GM12878 (cell line): ENCODE measurements around the gene ADAMTS17. TPM values are rescaled to one million over a fixed set of nuclear protein-coding genes. Genes with fewer than 3 reads are reported as not detected.

ENCODE experiments used
- ATAC-seq: fragments of 200-7000 bp; cut with Tn5 transposase; 3 replicates; pipeline ENCODE4 v1.9.1; 2020; ENCODE audit warnings: mild to moderate bottlenecking, moderate library complexity
- BruUV-seq: library from RNA; stranded (reverse); fragments of 400-500 nt; replicated peaks from 2 replicates; lab custom pipeline; 2021; lab: Mats Ljungman, UMichigan
- CTCF ChIA-PET: fragments of 300-600 bp; sonication (Branson Sonifier 250); formaldehyde crosslinking; extraction: SDS; loops from one replicate; lab custom pipeline; 2021; ENCODE audit warnings: inconsistent platforms; lab: Yijun Ruan, JAX
- POLR2A ChIA-PET: fragments of 350-600 bp; formaldehyde crosslinking; extraction: SDS; loops from one replicate; lab custom pipeline; 2021; ENCODE audit warnings: inconsistent platforms; lab: Charles Lee
- RAD21 ChIA-PET: fragments of 300-600 bp; sonication (Branson Sonifier 250); formaldehyde crosslinking; loops from one replicate; lab custom pipeline; 2023; ENCODE audit warnings: antibody characterized with exemption; ENCODE audit not compliant: unreplicated experiment; lab: Charles Lee
- SMC1A ChIA-PET: fragments of 300-600 bp; sonication (Branson Sonifier 250); formaldehyde crosslinking; loops from one replicate; lab custom pipeline; 2023; ENCODE audit not compliant: unreplicated experiment, uncharacterized antibody; lab: Charles Lee
- DNase-seq: peaks from one replicate; pipeline ENCODE4 v3.0.0-alpha.2; 2011; ENCODE audit warnings: low read depth, low spot score
- FAIRE-seq: peaks from 3 replicates; lab custom pipeline; 2011; peaks lifted over from hg19 to GRCh38; lab: Jason Lieb, UNC
- H2AFZ ChIP-seq: 2 replicates; pipeline ENCODE4 v1.6.0; 2011; ENCODE audit warnings: low read depth, low read length, control low read depth; ENCODE audit not compliant: control insufficient read depth
- H3K27ac ChIP-seq: 2 replicates; pipeline ENCODE4 v1.5.1; 2011; ENCODE audit warnings: control low read depth; ENCODE audit not compliant: control insufficient read depth, insufficient read depth
- H3K27me3 ChIP-seq, 2 experiments: replicated peaks in 1 of 2; 2 replicates each; pipeline versions ENCODE4 v1.6.0 to v1.6.1; 2011; ENCODE audit warnings: low read length in 1 of 2; ENCODE audit not compliant: control insufficient read depth in 2 of 2, insufficient read depth in 2 of 2
- H3K36me3 ChIP-seq, 2 experiments: 2 replicates each; pipeline ENCODE4 v1.5.1; 2011; ENCODE audit warnings: low read length in 1 of 2; ENCODE audit not compliant: control insufficient read depth in 2 of 2, insufficient read depth in 2 of 2
- H3K4me1 ChIP-seq: 2 replicates; pipeline ENCODE4 v1.6.1; 2011; ENCODE audit warnings: mild to moderate bottlenecking, low read length, moderate library complexity, mixed read lengths; ENCODE audit not compliant: control insufficient read depth, insufficient read depth
- H3K4me2 ChIP-seq: 2 replicates; pipeline ENCODE4 v1.6.0; 2011; ENCODE audit warnings: control low read depth; ENCODE audit not compliant: control insufficient read depth, insufficient read depth
- H3K4me3 ChIP-seq: fragments of 200-600 bp; sonication (generic); 2 replicates; pipeline ENCODE4 v1.5.1; 2016
- H3K79me2 ChIP-seq: 2 replicates; pipeline ENCODE4 v1.6.0; 2011; ENCODE audit warnings: low read length; ENCODE audit not compliant: control insufficient read depth, insufficient read depth
- H3K9ac ChIP-seq: 2 replicates; pipeline ENCODE4 v1.8.0; 2011; ENCODE audit warnings: low read length, control low read depth, mixed read lengths; ENCODE audit not compliant: control insufficient read depth, insufficient read depth
- H3K9me3 ChIP-seq: replicated peaks from 3 replicates; pipeline ENCODE4 v1.5.1; 2011; ENCODE audit warnings: mild to moderate bottlenecking, low read length; ENCODE audit not compliant: control insufficient read depth, insufficient read depth
- H4K20me1 ChIP-seq: 2 replicates; pipeline ENCODE4 v1.6.0; 2011; ENCODE audit not compliant: control insufficient read depth, insufficient read depth
- GABPA ChIP-seq: IDR thresholded peaks from 2 replicates; pipeline ENCODE4 v1.6.1; 2014; ENCODE audit warnings: antibody characterized with exemption, low read depth, mild to moderate bottlenecking, inconsistent platforms
- JUNB ChIP-seq: IDR thresholded peaks from 2 replicates; pipeline ENCODE4 v1.6.1; 2016; ENCODE audit warnings: antibody characterized with exemption, mild to moderate bottlenecking
- WGBS: methylation state at CpG from one replicate; pipeline ENCODE4 v1.1.6; 2016; ENCODE audit warnings: low lambda C conversion rate; ENCODE audit not compliant: insufficient replicate concordance, insufficient coverage; ENCODE audit errors: missing lambda C conversion rate; 5-methylcytosine and 5-hydroxymethylcytosine counted together
- in situ Hi-C: fragments of 300-500 bp; cut with MboI; formaldehyde crosslinking; loops from 9 replicates; pipeline ENCODE4 v1.14.3; 2018; ENCODE audit warnings: mixed read lengths
- intact Hi-C: fragments of 100-400 bp; cut with micrococcal nuclease; formaldehyde crosslinking; loops from one replicate; pipeline ENCODE4 v1.14.2; 2022; ENCODE audit not compliant: unreplicated experiment
- polyA plus RNA-seq, 11 experiments: library from polyadenylated mRNA; depleted of rRNA in 4 of 11; unstranded in 6 of 11; stranded (reverse) in 5 of 11; fragments of >200 nt; fragmentation: Nextera tagmentation in 4 of 11; fragmentation: Illumina TruSeq in 1 of 11; extraction: Ambion mirVana in 4 of 11; extraction: Trizol in 1 of 11; gene quantifications; 1 replicate in 1 of 11; 2 replicates in 10 of 11; pipeline versions ENCODE4 v1.2.1 to v1.2.3, GENCODE V29; 2011 to 2016; ENCODE audit warnings: inconsistent platforms in 2 of 11, missing spikeins in 2 of 11, low read depth in 1 of 11
- total RNA-seq, 4 experiments: library from RNA; depleted of rRNA in 3 of 4; stranded (reverse); fragments of >200 nt in 3 of 4; fragmentation: Illumina TruSeq in 1 of 4; extraction: Trizol in 1 of 4; gene quantifications; 2 replicates each; pipeline versions ENCODE4 v1.2.1 to v1.2.3, GENCODE V29; 2013 to 2021
- TF ChIP-seq, protein P1 (sequence below): fragments of 450-650 bp; IDR thresholded peaks from 2 replicates; pipeline ENCODE4 v1.6.1; 2017; ENCODE audit warnings: mild to moderate bottlenecking, moderate library complexity
- TF ChIP-seq, protein P2 (sequence below): fragments of 450-650 bp; IDR thresholded peaks from 2 replicates; pipeline ENCODE4 v1.6.1; 2018; ENCODE audit warnings: mild to moderate bottlenecking, low read depth, moderate library complexity; ENCODE audit not compliant: partially characterized antibody

The ADAMTS17 gene
- total and polyA plus RNA-seq, 10 of the 15 experiments (the other 5 are each of a cell fraction or from before 2014, with no cell fraction given): 0.04 to 0.50 (median 0.10) TPM; not detected in 4

DNA sequence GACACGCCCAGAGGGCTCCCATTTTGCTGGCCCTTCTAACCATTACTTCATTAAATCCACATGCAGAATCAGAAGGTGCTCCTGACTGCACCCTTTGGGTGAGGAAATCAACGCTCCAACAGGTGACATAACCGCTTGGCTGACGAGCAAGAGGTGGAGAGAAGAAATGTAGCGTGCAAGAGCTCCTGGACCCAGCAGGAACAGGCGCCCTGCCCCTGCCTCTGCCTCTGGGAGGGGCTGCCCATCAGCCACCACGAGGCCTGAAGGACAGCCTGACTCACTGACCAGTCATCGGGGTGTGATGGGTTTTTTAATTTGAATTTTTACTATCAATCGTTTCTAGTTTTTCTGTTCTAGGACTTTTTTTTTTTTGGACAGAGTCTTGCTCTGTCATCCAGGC is 218.2 kb downstream of the ADAMTS17 start:
- no peak for DNase-seq
- intact Hi-C loops (no loop called here), in situ Hi-C loops (no loop called here)
- Histone ChIP-seq H3K27me3 (no peaks in the 10 kb centered on the region), H2AFZ (no peak overlapping the region), H3K4me2 (no peak overlapping the region), H3K9ac (no peak overlapping the region), H3K27ac (no peak overlapping the region), H3K9me3 (no peaks in the 10 kb centered on the region; the same call in 2 of the 3 replicates), H3K4me1 (no peaks in the 10 kb centered on the region), H4K20me1 (no peaks in the 10 kb centered on the region), H3K4me3 (no peak overlapping the region), H3K36me3 (no peaks in the 10 kb centered on the region), H3K79me2 (no peaks in the 10 kb centered on the region)
- BruUV-seq: no TSS peak
- no peak for FAIRE-seq
- no peak for ATAC-seq
- TF ChIP-seq, protein P1, sequence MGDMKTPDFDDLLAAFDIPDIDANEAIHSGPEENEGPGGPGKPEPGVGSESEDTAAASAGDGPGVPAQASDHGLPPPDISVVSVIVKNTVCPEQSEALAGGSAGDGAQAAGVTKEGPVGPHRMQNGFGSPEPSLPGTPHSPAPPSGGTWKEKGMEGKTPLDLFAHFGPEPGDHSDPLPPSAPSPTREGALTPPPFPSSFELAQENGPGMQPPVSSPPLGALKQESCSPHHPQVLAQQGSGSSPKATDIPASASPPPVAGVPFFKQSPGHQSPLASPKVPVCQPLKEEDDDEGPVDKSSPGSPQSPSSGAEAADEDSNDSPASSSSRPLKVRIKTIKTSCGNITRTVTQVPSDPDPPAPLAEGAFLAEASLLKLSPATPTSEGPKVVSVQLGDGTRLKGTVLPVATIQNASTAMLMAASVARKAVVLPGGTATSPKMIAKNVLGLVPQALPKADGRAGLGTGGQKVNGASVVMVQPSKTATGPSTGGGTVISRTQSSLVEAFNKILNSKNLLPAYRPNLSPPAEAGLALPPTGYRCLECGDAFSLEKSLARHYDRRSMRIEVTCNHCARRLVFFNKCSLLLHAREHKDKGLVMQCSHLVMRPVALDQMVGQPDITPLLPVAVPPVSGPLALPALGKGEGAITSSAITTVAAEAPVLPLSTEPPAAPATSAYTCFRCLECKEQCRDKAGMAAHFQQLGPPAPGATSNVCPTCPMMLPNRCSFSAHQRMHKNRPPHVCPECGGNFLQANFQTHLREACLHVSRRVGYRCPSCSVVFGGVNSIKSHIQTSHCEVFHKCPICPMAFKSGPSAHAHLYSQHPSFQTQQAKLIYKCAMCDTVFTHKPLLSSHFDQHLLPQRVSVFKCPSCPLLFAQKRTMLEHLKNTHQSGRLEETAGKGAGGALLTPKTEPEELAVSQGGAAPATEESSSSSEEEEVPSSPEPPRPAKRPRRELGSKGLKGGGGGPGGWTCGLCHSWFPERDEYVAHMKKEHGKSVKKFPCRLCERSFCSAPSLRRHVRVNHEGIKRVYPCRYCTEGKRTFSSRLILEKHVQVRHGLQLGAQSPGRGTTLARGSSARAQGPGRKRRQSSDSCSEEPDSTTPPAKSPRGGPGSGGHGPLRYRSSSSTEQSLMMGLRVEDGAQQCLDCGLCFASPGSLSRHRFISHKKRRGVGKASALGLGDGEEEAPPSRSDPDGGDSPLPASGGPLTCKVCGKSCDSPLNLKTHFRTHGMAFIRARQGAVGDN: no peak
- no peak for TF ChIP-seq JUNB
- TF ChIP-seq, protein P2, sequence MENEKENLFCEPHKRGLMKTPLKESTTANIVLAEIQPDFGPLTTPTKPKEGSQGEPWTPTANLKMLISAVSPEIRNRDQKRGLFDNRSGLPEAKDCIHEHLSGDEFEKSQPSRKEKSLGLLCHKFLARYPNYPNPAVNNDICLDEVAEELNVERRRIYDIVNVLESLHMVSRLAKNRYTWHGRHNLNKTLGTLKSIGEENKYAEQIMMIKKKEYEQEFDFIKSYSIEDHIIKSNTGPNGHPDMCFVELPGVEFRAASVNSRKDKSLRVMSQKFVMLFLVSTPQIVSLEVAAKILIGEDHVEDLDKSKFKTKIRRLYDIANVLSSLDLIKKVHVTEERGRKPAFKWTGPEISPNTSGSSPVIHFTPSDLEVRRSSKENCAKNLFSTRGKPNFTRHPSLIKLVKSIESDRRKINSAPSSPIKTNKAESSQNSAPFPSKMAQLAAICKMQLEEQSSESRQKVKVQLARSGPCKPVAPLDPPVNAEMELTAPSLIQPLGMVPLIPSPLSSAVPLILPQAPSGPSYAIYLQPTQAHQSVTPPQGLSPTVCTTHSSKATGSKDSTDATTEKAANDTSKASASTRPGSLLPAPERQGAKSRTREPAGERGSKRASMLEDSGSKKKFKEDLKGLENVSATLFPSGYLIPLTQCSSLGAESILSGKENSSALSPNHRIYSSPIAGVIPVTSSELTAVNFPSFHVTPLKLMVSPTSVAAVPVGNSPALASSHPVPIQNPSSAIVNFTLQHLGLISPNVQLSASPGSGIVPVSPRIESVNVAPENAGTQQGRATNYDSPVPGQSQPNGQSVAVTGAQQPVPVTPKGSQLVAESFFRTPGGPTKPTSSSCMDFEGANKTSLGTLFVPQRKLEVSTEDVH: no peak
- TF ChIP-seq GABPA: no peak
- ChIA-PET SMC1A (no interaction called here), POLR2A (no interaction called here), RAD21 (no interaction called here), CTCF (no interaction called here)
- WGBS: 34% methylated on average over 9 of the region's 9 CpGs
